HG03045 (cell line): ENCODE data around the gene SYNE1.
A peak's percentile ranks its signal among the peaks of the same experiment; 100 is the strongest.

ENCODE experiments used
- ATAC-seq: cut with Tn5 transposase; IDR thresholded peaks from one replicate; pipeline ENCODE4 v1.9.1; 2021; ENCODE audit warnings: mild to moderate bottlenecking, moderate library complexity; ENCODE audit not compliant: unreplicated experiment

SYNE1 gene

GRCh38 chr6:152379423-152379822, 257.7 kb downstream of the SYNE1 start:
- no peak for ATAC-seq

DNA sequence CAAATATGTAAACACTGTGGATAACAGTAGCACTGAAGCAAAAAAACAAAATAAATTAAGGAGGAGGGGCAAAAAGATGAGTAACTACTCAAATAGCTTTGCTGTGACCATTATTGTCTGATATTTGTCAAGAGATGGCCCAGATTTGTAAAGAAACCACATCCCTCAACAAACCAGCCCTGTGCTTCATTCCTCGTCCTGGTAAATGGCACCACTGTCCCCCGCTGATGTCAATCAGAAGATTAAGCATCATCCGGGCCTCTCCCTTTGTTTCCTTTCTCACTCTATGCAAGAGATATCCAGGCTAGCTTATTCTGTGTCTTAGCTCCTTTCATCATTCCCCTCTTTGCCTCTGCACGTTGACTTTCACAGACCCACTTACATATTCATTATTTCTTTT, 259.0 kb downstream of the SYNE1 start:
- ATAC-seq = no peak

- ATAC-seq = no peak
Measured at GRCh38 chr6:152375197-152375596, 262.0 kb downstream of the SYNE1 start.

DNA sequence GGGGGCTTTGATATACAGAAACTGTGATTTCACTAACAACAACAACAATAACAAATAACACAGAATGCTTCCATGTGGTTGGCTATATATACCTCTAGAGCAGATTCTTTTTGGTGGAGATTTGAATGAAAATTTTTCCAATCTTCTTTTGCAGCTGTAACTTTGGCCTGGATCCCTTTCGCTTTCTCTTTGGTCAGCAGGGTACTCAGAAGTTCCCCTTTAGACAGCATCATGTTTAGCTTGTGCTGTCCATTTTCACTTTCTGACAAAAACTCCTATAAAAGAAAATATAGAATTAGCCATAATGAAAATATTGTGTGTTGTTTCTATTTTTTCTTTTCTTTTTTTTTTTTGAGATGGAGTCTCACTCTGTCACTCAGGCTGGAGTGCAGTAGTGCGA, 264.2 kb downstream of the SYNE1 start:
- no peak for ATAC-seq

GRCh38 chr6:152371775-152372174, 265.4 kb downstream of the SYNE1 start:
- ATAC-seq = no peak

DNA sequence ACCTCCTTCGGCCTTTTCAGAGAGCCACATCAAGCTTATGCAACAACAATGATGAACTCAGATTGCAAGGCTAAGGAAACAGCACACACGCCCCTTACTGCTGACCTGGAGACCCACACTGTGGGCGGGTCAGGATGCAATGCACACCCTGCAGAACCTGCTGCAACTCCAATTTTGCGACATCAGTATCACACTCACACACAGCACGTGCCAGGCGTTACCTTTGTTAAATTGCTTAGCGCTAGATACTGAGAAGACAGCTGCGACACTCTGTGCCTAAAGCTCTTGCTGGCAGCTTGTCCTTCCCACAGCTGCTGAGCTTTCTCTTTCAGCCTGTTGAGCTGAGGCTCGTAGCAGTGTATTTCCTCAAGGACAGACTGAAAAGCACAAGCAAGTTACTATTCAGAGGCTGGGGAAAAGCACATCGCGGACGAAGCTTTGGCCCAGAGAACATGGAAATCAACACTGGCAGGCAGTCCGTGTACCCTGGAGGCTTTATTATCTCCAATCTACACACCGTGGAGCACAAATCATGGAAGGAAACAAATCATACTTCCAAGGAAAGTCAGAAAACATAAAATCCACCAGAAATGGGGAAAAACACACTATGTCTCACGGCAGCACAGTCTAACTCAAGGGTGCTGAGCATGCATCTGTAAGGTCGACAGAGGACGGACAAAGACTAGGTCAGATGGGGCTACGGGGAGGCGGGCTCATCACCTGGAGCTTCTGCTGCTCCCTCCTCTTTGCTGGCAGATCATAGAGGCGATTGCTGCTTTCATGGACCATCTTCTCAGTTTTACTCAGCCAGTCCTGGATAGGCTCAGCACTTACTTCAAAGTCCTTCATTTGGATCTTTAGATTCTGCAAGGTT, 268.2 kb downstream of the SYNE1 start:
- ATAC-seq = no peak

GRCh38 chr6:152364866-152365265, 272.3 kb downstream of the SYNE1 start:
- no peak for ATAC-seq

- ATAC-seq = no peak
Measured at GRCh38 chr6:152360034-152360433, 277.1 kb downstream of the SYNE1 start.

GRCh38 chr6:152356662-152357061, 280.5 kb downstream of the SYNE1 start:
- no peak for ATAC-seq

GRCh38 chr6:152356016-152356415, 281.1 kb downstream of the SYNE1 start:
- ATAC-seq = no peak

DNA sequence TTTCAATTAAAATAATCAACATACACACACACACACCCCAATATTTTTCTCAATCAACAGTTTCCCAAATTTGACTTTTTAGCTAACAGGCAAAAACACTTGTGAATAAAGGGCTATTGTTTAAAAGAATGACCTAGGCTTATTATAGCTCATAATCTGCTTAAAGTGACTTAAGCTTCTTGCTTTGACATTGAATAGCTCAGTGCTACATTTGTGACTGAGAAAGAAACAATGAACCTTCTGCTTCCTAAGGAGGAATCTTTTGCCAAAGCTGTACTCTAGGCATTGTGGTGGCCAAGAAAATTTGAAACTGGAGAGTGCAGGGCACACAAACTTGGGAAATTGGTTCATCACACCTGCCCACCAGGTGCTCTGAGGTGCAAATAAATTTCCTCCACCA, 282.0 kb downstream of the SYNE1 start:
- no peak for ATAC-seq

- ATAC-seq = no peak
Measured at GRCh38 chr6:152353440-152353839, 283.7 kb downstream of the SYNE1 start.

DNA sequence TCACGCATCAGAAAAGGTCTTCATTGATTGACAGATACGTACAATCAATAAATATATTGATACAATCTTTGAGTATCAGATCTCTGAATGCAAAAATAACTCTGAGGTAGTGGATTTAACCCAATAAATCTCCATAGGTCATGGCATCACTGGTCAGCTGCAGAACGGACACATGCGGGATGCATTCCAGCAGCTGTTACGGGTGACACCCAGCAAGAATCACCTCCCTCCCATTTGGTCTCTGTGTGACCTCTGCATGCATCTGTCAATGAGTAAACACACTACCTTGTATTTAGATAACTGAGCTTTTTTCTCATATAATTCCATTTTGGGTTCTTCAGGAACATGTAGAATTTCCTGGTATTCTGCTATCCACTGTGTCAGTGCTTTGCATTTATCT, 285.4 kb downstream of the SYNE1 start:
- ATAC-seq = no peak

GRCh38 chr6:152351110-152351509, 286.1 kb downstream of the SYNE1 start:
- ATAC-seq = no peak

DNA sequence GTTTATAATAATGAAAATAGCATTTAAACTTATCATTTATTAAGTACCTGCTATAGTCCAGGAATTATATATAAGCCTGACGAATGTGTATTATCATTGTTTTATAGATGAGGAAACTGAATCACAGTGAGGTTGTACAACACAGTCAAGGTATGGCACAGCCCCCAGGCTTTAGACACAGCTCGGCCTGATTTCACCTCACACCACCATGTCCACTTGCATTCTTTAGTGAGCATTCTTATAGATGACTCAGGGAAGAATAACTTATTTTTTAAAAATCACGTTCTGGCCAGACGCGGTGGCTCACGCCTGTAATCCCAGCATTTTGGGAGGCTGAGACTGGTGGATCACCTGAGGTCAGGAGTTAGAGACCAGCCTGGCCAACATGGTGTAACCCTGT, 289.0 kb downstream of the SYNE1 start:
- no peak for ATAC-seq

DNA sequence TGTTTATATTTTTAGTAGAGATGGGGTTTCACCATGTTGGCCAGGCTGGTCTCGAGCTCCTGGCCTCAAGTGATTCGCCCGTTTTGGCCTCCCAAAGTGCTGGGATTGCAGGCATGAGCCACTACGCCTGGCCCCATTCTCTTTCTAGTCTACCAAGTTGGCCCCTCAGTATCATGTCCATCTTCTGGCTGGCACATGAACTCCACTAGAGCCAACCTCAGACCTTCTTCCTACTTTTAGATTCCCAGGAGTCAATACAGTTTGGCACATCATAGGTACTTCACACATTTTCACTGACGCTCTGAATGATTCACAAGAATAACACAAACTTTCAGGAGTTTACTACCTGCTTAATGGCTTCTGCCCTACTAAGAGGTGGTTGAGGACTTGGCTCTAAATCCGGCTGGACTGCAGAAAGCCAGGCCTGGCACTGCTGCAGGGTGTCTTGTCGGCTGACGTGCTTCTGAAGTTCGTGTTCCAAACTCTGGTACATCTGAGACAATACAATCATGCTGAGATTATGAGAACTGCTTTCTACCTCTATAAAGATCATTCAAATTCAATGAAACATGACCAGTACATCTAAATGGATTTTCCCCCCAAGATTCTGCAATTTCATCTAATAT, 293.3 kb downstream of the SYNE1 start:
- ATAC-seq = no peak

DNA sequence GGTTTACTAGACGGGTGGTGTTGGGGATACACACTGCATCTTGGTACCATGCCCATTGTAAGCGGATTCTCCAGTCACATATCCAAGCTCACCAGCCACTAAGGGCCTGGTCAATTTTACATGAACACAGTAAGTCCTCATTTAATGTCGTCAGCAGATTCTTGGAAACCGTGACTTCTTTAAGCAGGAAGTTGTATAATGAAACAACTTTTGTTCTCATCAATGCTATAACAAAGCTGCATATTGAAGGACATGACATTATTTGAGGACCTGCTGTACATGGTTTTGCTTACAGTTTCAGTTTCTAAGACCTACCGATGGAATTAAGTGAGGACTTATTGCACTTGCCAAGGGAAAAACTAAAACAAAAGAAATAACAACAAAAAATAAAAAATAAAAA, 295.6 kb downstream of the SYNE1 start:
- ATAC-seq = no peak

- ATAC-seq = peak; percentile 94
Measured at GRCh38 chr6:152338335-152339125, 298.6 kb downstream of the SYNE1 start.

DNA sequence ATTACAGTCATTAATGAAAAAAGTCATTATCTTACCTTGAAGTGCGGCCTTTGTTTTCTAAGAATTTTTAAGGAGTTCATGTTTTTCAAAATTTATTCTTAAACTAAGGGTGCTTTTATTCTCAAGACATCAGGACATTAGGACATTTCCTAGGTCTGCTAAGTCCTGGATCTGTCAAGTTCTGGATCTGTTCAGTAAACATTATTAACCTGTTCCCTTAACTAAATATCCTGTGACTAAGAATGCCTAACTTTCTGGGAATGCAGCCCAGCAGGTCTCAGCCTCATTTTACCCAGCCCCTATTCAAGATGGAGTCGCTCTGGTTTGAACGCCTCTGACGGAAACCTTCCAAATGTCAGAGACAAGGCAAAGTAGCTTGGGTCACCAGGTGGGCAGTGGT, 302.6 kb downstream of the SYNE1 start:
- no peak for ATAC-seq

GRCh38 chr6:152330961-152331360, 306.2 kb downstream of the SYNE1 start:
- no peak for ATAC-seq

- ATAC-seq = no peak
Measured at GRCh38 chr6:152329638-152330448, 307.3 kb downstream of the SYNE1 start.
